HG02943 (cell line): ENCODE results near the gene IL4R.
"Not testable (repeated sequence)": the region's sequence is repeated elsewhere in the genome, so short reads cannot be mapped to it uniquely, and the experiment has no call there.

Experiments
- ATAC-seq: cut with Tn5 transposase; IDR thresholded peaks from one replicate; pipeline ENCODE4 v1.9.1; 2021; ENCODE audit warnings: mild to moderate bottlenecking, low read depth, moderate library complexity; ENCODE audit not compliant: unreplicated experiment

The IL4R gene

GRCh38 chr16:27374804-27375425 is 61.1 kb downstream of the IL4R start:
- ATAC-seq = no peak

- no peak for ATAC-seq
These were observed 64.1 kb downstream of the IL4R start for GRCh38 chr16:27377666-27378485.

GRCh38 chr16:27378871-27379481 is 65.2 kb downstream of the IL4R start:
- no peak for ATAC-seq

GRCh38 chr16:27379919-27380318 is 66.1 kb downstream of the IL4R start:
- no peak for ATAC-seq

- no peak for ATAC-seq
These were observed 67.5 kb downstream of the IL4R start for GRCh38 chr16:27381236-27381635.

- no peak for ATAC-seq
These were observed 68.4 kb downstream of the IL4R start for GRCh38 chr16:27381974-27382855.

- ATAC-seq = no peak
These were observed 69.9 kb downstream of the IL4R start for GRCh38 chr16:27383556-27384243.

GRCh38 chr16:27384425-27384824 is 70.7 kb downstream of the IL4R start:
- ATAC-seq = no peak

- ATAC-seq = no peak
These were observed 71.6 kb downstream of the IL4R start for GRCh38 chr16:27385398-27385797.

GRCh38 chr16:27386674-27387073 is 72.9 kb downstream of the IL4R start:
- ATAC-seq = no peak

- ATAC-seq = no peak
These were observed 74.0 kb downstream of the IL4R start for GRCh38 chr16:27387724-27388123.

GRCh38 chr16:27389272-27389961 is 75.6 kb downstream of the IL4R start:
- no peak for ATAC-seq

GRCh38 chr16:27390151-27390550 is 76.4 kb downstream of the IL4R start:
- no peak for ATAC-seq

- ATAC-seq = no peak
These were observed 78.9 kb downstream of the IL4R start for GRCh38 chr16:27392671-27393070.

GRCh38 chr16:27394516-27394915 is 80.7 kb downstream of the IL4R start:
- no peak for ATAC-seq

GRCh38 chr16:27398341-27398893 is 84.6 kb downstream of the IL4R start:
- ATAC-seq = not testable (repeated sequence)

- no peak for ATAC-seq
These were observed 85.4 kb downstream of the IL4R start for GRCh38 chr16:27398894-27399853.

- no peak for ATAC-seq
These were observed 86.2 kb downstream of the IL4R start for GRCh38 chr16:27399969-27400368.
